H1 (cell line): ENCODE results near the gene PLK1. TPM values are rescaled to one million over a fixed set of nuclear protein-coding genes. Genes with fewer than 3 reads are reported as not detected.
A peak's percentile ranks its signal among the peaks of the same experiment; 100 is the strongest.

Experiments used
- CTCF ChIA-PET: fragments of 300-600 bp; sonication (Branson Sonifier 250); formaldehyde crosslinking; loops from one replicate; lab custom pipeline; 2021; ENCODE audit not compliant: partially characterized antibody; lab: Charles Lee
- POLR2A ChIA-PET: fragments of 300-600 bp; sonication (Branson Sonifier 250); formaldehyde crosslinking; loops from one replicate; lab custom pipeline; 2021; ENCODE audit warnings: inconsistent platforms; ENCODE audit not compliant: partially characterized antibody; lab: Charles Lee
- DNase-seq, 2 experiments: peaks; one replicate each; pipeline versions ENCODE4 v3.0.0 to v3.0.0-alpha.2; 2010 to 2022; ENCODE audit warnings: low spot score in 2 of 2, low read depth in 1 of 2, mixed read lengths in 1 of 2
- FAIRE-seq: peaks from 2 replicates; lab custom pipeline; 2011; peaks lifted over from hg19 to GRCh38; lab: Jason Lieb, UNC
- H2AFZ ChIP-seq: 2 replicates; pipeline ENCODE4 v1.8.1; 2012; ENCODE audit warnings: low read length, inconsistent platforms
- H2AK5ac ChIP-seq: 2 replicates; pipeline ENCODE4 v1.6.1; 2013; ENCODE audit warnings: low read depth, low read length
- H2BK120ac ChIP-seq: replicated peaks from 2 replicates; pipeline ENCODE3; 2013; ENCODE audit warnings: low read depth, low read length, inconsistent platforms
- H2BK12ac ChIP-seq: 2 replicates; pipeline ENCODE4 v1.6.1; 2013; ENCODE audit warnings: low read depth, low read length
- H2BK15ac ChIP-seq: 2 replicates; pipeline ENCODE4 v1.6.1; 2013; ENCODE audit warnings: low read length
- H2BK20ac ChIP-seq: 2 replicates; pipeline ENCODE4 v1.6.1; 2013; ENCODE audit warnings: low read length
- H2BK5ac ChIP-seq: 2 replicates; pipeline ENCODE4 v1.6.1; 2013; ENCODE audit warnings: low read depth, low read length
- H3K14ac ChIP-seq: 2 replicates; pipeline ENCODE4 v1.6.1; 2013; ENCODE audit warnings: inconsistent platforms; ENCODE audit not compliant: insufficient read length
- H3K18ac ChIP-seq: 2 replicates; pipeline ENCODE4 v1.6.1; 2013; ENCODE audit warnings: low read length; ENCODE audit errors: extremely low read depth
- H3K23ac ChIP-seq: 2 replicates; pipeline ENCODE4 v1.6.1; 2013; ENCODE audit warnings: inconsistent platforms; ENCODE audit not compliant: insufficient read length
- H3K23me2 ChIP-seq: 2 replicates; pipeline ENCODE4 v1.6.1; 2013; ENCODE audit warnings: low read depth, low read length
- H3K27ac ChIP-seq: 2 replicates; pipeline ENCODE4 v1.6.1; 2011; ENCODE audit warnings: low read depth, low read length, inconsistent platforms
- H3K27me3 ChIP-seq, 4 experiments: replicated peaks in 1 of 4; 1 replicate in 1 of 4; 2 replicates in 3 of 4; pipeline versions ENCODE4 v1.6.1 to v1.8.1; 2011 to 2013; ENCODE audit warnings: low read length in 3 of 4, mild to moderate bottlenecking in 3 of 4, inconsistent platforms in 2 of 4, mixed read lengths in 2 of 4, moderate library complexity in 1 of 4; ENCODE audit not compliant: control insufficient read depth in 3 of 4, insufficient read depth in 3 of 4; ENCODE audit errors: extremely low read depth in 1 of 4
- H3K36me3 ChIP-seq, 4 experiments: 2 replicates each; pipeline versions ENCODE4 v1.6.1 to v1.8.1; 2011 to 2013; ENCODE audit warnings: mild to moderate bottlenecking in 4 of 4, low read length in 3 of 4, moderate library complexity in 2 of 4, control low read depth in 1 of 4, inconsistent platforms in 1 of 4; ENCODE audit not compliant: insufficient read depth in 4 of 4, control insufficient read depth in 2 of 4
- H3K4ac ChIP-seq: replicated peaks from 2 replicates; pipeline ENCODE3; 2013; ENCODE audit warnings: low read length, low read depth, mixed read lengths, inconsistent platforms; ENCODE audit not compliant: insufficient read length
- H3K4me1 ChIP-seq, 4 experiments: replicated peaks in 1 of 4; 1 replicate in 1 of 4; 2 replicates in 3 of 4; pipeline versions ENCODE4 v1.6.1 to v1.8.1; 2011 to 2013; ENCODE audit warnings: low read length in 3 of 4, inconsistent platforms in 2 of 4, mixed read lengths in 1 of 4; ENCODE audit not compliant: insufficient read depth in 4 of 4, control insufficient read depth in 3 of 4
- H3K4me2 ChIP-seq, 2 experiments: 2 replicates each; pipeline versions ENCODE4 v1.6.1 to v1.8.1; 2011 to 2013; ENCODE audit warnings: low read depth in 2 of 2, low read length in 2 of 2, control low read depth in 1 of 2, inconsistent platforms in 1 of 2, mild to moderate bottlenecking in 1 of 2; ENCODE audit not compliant: insufficient read depth in 1 of 2
- H3K4me3 ChIP-seq, 4 experiments: fragments of 200-600, 300-600 bp in 1 of 4; sonication (generic), shearing (Covaris generic), sonication (Bioruptor Twin) in 1 of 4; 2 replicates each; pipeline versions ENCODE4 v1.5.1 to v1.8.1; 2011 to 2016; ENCODE audit warnings: low read length in 4 of 4, low read depth in 3 of 4, control low read depth in 2 of 4, inconsistent platforms in 2 of 4, mild to moderate bottlenecking in 2 of 4, mixed read lengths in 1 of 4, moderate library complexity in 1 of 4; ENCODE audit not compliant: insufficient read depth in 2 of 4; ENCODE audit errors: extremely low read depth in 1 of 4
- H3K56ac ChIP-seq: replicated peaks from 2 replicates; pipeline ENCODE3; 2013; ENCODE audit warnings: low read depth, mild to moderate bottlenecking, mixed read lengths, low read length, inconsistent platforms; ENCODE audit not compliant: insufficient read length
- H3K79me1 ChIP-seq: 2 replicates; pipeline ENCODE4 v1.6.1; 2013; ENCODE audit warnings: low read depth, low read length, control low read depth
- H3K79me2 ChIP-seq, 2 experiments: 2 replicates each; pipeline versions ENCODE4 v1.6.1 to v1.8.1; 2012 to 2013; ENCODE audit warnings: low read length in 2 of 2, mild to moderate bottlenecking in 2 of 2, inconsistent platforms in 1 of 2; ENCODE audit not compliant: insufficient read depth in 2 of 2, control insufficient read depth in 1 of 2
- H3K9ac ChIP-seq, 4 experiments: replicated peaks in 1 of 4; 1 replicate in 1 of 4; 2 replicates in 3 of 4; pipeline versions ENCODE4 v1.6.1 to v1.8.1; 2011 to 2013; ENCODE audit warnings: low read depth in 3 of 4, low read length in 3 of 4, control low read depth in 2 of 4, mild to moderate bottlenecking in 2 of 4, moderate library complexity in 2 of 4, inconsistent platforms in 1 of 4; ENCODE audit errors: extremely low read depth in 1 of 4
- H3K9me3 ChIP-seq, 2 experiments: 2 replicates each; pipeline versions ENCODE4 v1.6.1 to v1.8.1; 2012 to 2013; ENCODE audit warnings: mild to moderate bottlenecking in 2 of 2, moderate library complexity in 2 of 2, control low read depth in 1 of 2, inconsistent platforms in 1 of 2, low read depth in 1 of 2, low read length in 1 of 2, mixed read lengths in 1 of 2; ENCODE audit not compliant: insufficient read depth in 2 of 2
- H4K20me1 ChIP-seq, 2 experiments: replicated peaks in 1 of 2; 2 replicates each; pipeline versions ENCODE3 to v1.8.1; 2011 to 2013; ENCODE audit warnings: inconsistent platforms in 2 of 2, low read length in 2 of 2, mild to moderate bottlenecking in 1 of 2; ENCODE audit not compliant: insufficient read depth in 2 of 2, control insufficient read depth in 1 of 2
- H4K5ac ChIP-seq: 2 replicates; pipeline ENCODE4 v1.6.1; 2013; ENCODE audit warnings: low read length, low read depth, mixed read lengths, inconsistent platforms; ENCODE audit not compliant: insufficient read length
- H4K8ac ChIP-seq: 2 replicates; pipeline ENCODE4 v1.8.0; 2013; ENCODE audit warnings: mild to moderate bottlenecking, moderate library complexity, low read length, inconsistent platforms; ENCODE audit not compliant: insufficient read depth; ENCODE audit errors: extremely low read depth
- H4K91ac ChIP-seq: replicated peaks from 2 replicates; pipeline ENCODE3; 2013; ENCODE audit warnings: low read length, mixed read lengths, inconsistent platforms; ENCODE audit not compliant: insufficient read length
- CEBPB ChIP-seq: IDR thresholded peaks from 2 replicates; pipeline ENCODE4 v1.6.1; 2012; ENCODE audit warnings: low read depth, low read length
- CREB1 ChIP-seq: IDR thresholded peaks from 2 replicates; pipeline ENCODE4 v1.6.1; 2012; ENCODE audit warnings: inconsistent platforms
- HDAC6 ChIP-seq: IDR thresholded peaks from one replicate; pipeline ENCODE4 v1.7.1; 2012; ENCODE audit warnings: low read depth, mild to moderate bottlenecking, inconsistent platforms, low read length, moderate library complexity
- JUND ChIP-seq: IDR thresholded peaks from 2 replicates; pipeline ENCODE4 v1.6.1; 2011; ENCODE audit warnings: mild to moderate bottlenecking, improper control_type of control experiment, low read length
- SIX5 ChIP-seq: IDR thresholded peaks from 2 replicates; pipeline ENCODE4 v1.6.1; 2011; ENCODE audit warnings: mild to moderate bottlenecking, low read depth, low read length
- TAF1 ChIP-seq: IDR thresholded peaks from 2 replicates; pipeline ENCODE4 v1.6.1; 2011; ENCODE audit warnings: mild to moderate bottlenecking, low read depth, low read length
- WGBS, 2 experiments: shearing (Covaris generic) in 1 of 2; methylation state at CpG; one replicate each; pipeline versions ENCODE4 v1.1.6 to v1.1.7; 2013 to 2015; ENCODE audit warnings: low lambda C conversion rate in 2 of 2, mixed read lengths in 2 of 2, inconsistent platforms in 1 of 2, low coverage in 1 of 2, missing lambda C conversion rate in 1 of 2; ENCODE audit not compliant: insufficient replicate concordance in 2 of 2, insufficient coverage in 1 of 2, insufficient read length in 1 of 2; ENCODE audit errors: extremely low coverage in 1 of 2, missing lambda C conversion rate in 1 of 2; 5-methylcytosine and 5-hydroxymethylcytosine counted together
- polyA plus RNA-seq, 7 experiments: library from polyadenylated mRNA; depleted of rRNA in 3 of 7; stranded (reverse) in 5 of 7; unstranded in 2 of 7; fragments of >200 nt in 5 of 7; fragments of 200-250 nt in 2 of 7; gene quantifications; 1 replicate in 5 of 7; 2 replicates in 1 of 7; 4 replicates in 1 of 7; pipeline versions ENCODE4 v1.2.1 to v1.2.3, GENCODE V29; 2011 to 2013; ENCODE audit warnings: missing spikeins in 2 of 7, mixed read lengths in 2 of 7
- total RNA-seq: library from RNA; stranded (reverse); fragmentation: NEBNext Ultra II Directional; extraction: Animal tissue kit (Norgen Biotek cat#: 25700); gene quantifications from 2 replicates; pipeline ENCODE4 v1.2.1, GENCODE V29; 2021
- TF ChIP-seq, protein P1 (sequence below): IDR thresholded peaks from 2 replicates; pipeline ENCODE4 v1.6.1; 2012; ENCODE audit warnings: low read length, inconsistent platforms

The PLK1 gene
- total and polyA plus RNA-seq, 2 of the 8 experiments (the other 6 are each of a cell fraction or from before 2014, with no cell fraction given): 127 to 139 TPM

DNA sequence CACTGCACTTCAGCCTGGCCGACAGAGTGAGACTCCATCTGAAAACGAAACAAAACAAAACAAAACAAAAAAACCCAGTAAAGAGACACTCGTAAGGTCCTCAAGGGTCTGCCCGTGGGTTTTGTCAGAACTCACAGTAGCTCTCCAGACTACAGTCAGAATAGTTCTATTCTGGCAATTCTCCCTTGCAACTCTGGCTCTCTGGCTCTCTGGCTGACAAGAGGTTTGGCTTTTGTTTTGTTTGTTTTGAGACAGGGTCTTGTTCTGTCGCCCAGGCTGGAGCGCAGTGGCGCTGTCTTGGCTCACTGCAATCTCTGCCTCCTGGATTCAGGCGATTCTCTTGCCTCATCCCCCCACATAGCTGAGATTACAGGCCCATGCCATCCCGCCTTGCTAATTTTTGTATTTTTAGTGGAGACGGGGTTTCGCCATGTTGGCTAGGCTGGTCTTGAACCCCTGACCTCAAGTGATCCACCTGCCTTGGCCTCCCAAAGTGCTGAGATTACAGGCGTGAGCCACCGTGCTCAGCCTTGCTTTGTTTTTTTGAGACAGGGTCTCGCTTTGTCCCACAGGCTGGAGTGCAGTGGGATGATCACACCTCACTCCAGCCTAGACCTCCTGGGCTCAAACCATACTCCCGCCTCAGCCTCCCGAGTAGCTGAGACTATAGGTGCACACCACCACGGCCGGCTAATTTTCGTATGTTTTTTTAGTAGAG, 55.6 kb downstream of the PLK1 start:
- no peak overlapping the region for H2AFZ ChIP-seq
- peaks cover 2% of the 10 kb centered on the region; the same call in 1 of the 2 replicates for H3K23me2 ChIP-seq
- no peak overlapping the region for H2BK20ac ChIP-seq
- no peak overlapping the region for H4K91ac ChIP-seq
- no peak overlapping the region for H2AK5ac ChIP-seq
- no peaks in the 10 kb centered on the region for H3K9me3 ChIP-seq
- no peak overlapping the region for H3K4ac ChIP-seq
- no peak overlapping the region for H3K23ac ChIP-seq
- no peak overlapping the region for H3K27ac ChIP-seq
- CTCF ChIA-PET: interaction anchor here (0.6 to 6.7 kb wide), 8 partner anchors 10 to 303 kb away, joined by 3 to 42 read pairs (median 4); no protein-coding TSS in a partner anchor
- H3K27me3 ChIP-seq: no peaks in the 10 kb centered on the region
- POLR2A ChIA-PET: interaction anchor here (1.0 kb wide), 2 partner anchors 21 to 53 kb away, joined by 3 read pairs; partner anchors contain the start of gene ERN2
- DNase-seq: no peak
- no peak overlapping the region for H3K56ac ChIP-seq
- no peak for FAIRE-seq
- WGBS, 2 experiments: 89% methylated on average over 19 of the region's 19 CpGs; no CpG with 5 or more reads in 1 of the 2 experiments
- no peak overlapping the region for H3K9ac ChIP-seq
- TF ChIP-seq HDAC6: no peak
- TF ChIP-seq, protein P1, sequence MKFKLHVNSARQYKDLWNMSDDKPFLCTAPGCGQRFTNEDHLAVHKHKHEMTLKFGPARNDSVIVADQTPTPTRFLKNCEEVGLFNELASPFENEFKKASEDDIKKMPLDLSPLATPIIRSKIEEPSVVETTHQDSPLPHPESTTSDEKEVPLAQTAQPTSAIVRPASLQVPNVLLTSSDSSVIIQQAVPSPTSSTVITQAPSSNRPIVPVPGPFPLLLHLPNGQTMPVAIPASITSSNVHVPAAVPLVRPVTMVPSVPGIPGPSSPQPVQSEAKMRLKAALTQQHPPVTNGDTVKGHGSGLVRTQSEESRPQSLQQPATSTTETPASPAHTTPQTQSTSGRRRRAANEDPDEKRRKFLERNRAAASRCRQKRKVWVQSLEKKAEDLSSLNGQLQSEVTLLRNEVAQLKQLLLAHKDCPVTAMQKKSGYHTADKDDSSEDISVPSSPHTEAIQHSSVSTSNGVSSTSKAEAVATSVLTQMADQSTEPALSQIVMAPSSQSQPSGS: no peak
- no peak for TF ChIP-seq TAF1
- no peak for TF ChIP-seq SIX5
- no peak for TF ChIP-seq JUND
- TF ChIP-seq CREB1: no peak
- no peak for TF ChIP-seq CEBPB
- no peaks in the 10 kb centered on the region for H3K79me1 ChIP-seq
- H3K4me2 ChIP-seq: no peak overlapping the region
- no peaks in the 10 kb centered on the region for H3K36me3 ChIP-seq
- H3K4me1 ChIP-seq: no peaks in the 10 kb centered on the region; a peak in 5 of 7 replicates
- H4K20me1 ChIP-seq: no peaks in the 10 kb centered on the region
- no peak overlapping the region for H4K8ac ChIP-seq
- H3K4me3 ChIP-seq: no peak overlapping the region
- H4K5ac ChIP-seq: no peak overlapping the region
- H3K79me2 ChIP-seq: no peaks in the 10 kb centered on the region
- no peak overlapping the region for H2BK120ac ChIP-seq
- no peak overlapping the region for H2BK15ac ChIP-seq
- no peak overlapping the region for H2BK5ac ChIP-seq
- H3K18ac ChIP-seq: no peak overlapping the region
- H2BK12ac ChIP-seq: 0 out of 2 replicates have a peak overlapping the region, but pooled peaks have one; percentile 27
- no peak overlapping the region for H3K14ac ChIP-seq
